DND-41 (cell line): ENCODE results near the gene BABAM1.

ENCODE experiments used
- ATAC-seq: fragments of 200-7000 bp; cut with Tn5 transposase; 3 replicates; pipeline ENCODE4 v1.9.1; 2021; ENCODE audit warnings: low read depth; ENCODE audit not compliant: insufficient read depth
- DNase-seq: peaks from one replicate; pipeline ENCODE4 v3.0.0-alpha.2; 2020
- H2AFZ ChIP-seq: 2 replicates; pipeline ENCODE4 v1.6.0; 2012; ENCODE audit warnings: low read depth, low read length
- H3K27ac ChIP-seq: 2 replicates; pipeline ENCODE4 v1.5.1; 2012; ENCODE audit warnings: low read length, inconsistent platforms
- H3K27me3 ChIP-seq: fragments of 200-600 bp; sonication (generic); 2 replicates; pipeline ENCODE4 v1.6.0; 2012; ENCODE audit warnings: low read length, mild to moderate bottlenecking, inconsistent platforms; ENCODE audit not compliant: insufficient read depth, poor library complexity
- H3K36me3 ChIP-seq: 2 replicates; pipeline ENCODE4 v1.5.1; 2012; ENCODE audit warnings: low read length, inconsistent platforms; ENCODE audit not compliant: insufficient read depth
- H3K4me1 ChIP-seq: 2 replicates; pipeline ENCODE4 v1.5.1; 2012; ENCODE audit warnings: mild to moderate bottlenecking, low read length; ENCODE audit not compliant: insufficient read depth
- H3K4me2 ChIP-seq: 2 replicates; pipeline ENCODE4 v1.6.0; 2012; ENCODE audit warnings: mild to moderate bottlenecking, moderate library complexity, low read length, inconsistent platforms; ENCODE audit not compliant: insufficient read depth
- H3K4me3 ChIP-seq, 2 experiments: fragments of 200-600 bp in 1 of 2; shearing (Covaris generic) in 1 of 2; 2 replicates each; pipeline ENCODE4 v1.5.1; 2012 to 2016; ENCODE audit warnings: inconsistent platforms in 2 of 2, low read length in 2 of 2, mild to moderate bottlenecking in 2 of 2, low read depth in 1 of 2, moderate library complexity in 1 of 2
- H3K79me2 ChIP-seq: 2 replicates; pipeline ENCODE4 v1.6.0; 2012; ENCODE audit warnings: low read length, inconsistent platforms; ENCODE audit not compliant: insufficient read depth
- H3K9ac ChIP-seq: 2 replicates; pipeline ENCODE4 v1.6.0; 2012; ENCODE audit warnings: low read depth, mild to moderate bottlenecking, inconsistent platforms, low read length, moderate library complexity
- H3K9me3 ChIP-seq: 2 replicates; pipeline ENCODE4 v1.5.1; 2012; ENCODE audit warnings: low read length, moderate library complexity, mild to moderate bottlenecking, inconsistent platforms; ENCODE audit not compliant: insufficient read depth, severe bottlenecking
- H4K20me1 ChIP-seq: 2 replicates; pipeline ENCODE4 v1.6.0; 2012; ENCODE audit warnings: low read length; ENCODE audit not compliant: insufficient read depth
- CTCF ChIP-seq: IDR thresholded peaks from 2 replicates; pipeline ENCODE4 v1.5.1; 2012; ENCODE audit warnings: borderline replicate concordance, low read length, moderate library complexity, mild to moderate bottlenecking; ENCODE audit not compliant: poor library complexity, severe bottlenecking; ENCODE audit errors: extremely low read depth
- EZH2 ChIP-seq: IDR thresholded peaks from 3 replicates; pipeline ENCODE4 v1.6.1; 2012; ENCODE audit warnings: borderline replicate concordance, low read depth, mild to moderate bottlenecking, moderate library complexity, low read length, inconsistent platforms; ENCODE audit not compliant: severe bottlenecking

BABAM1 gene

GRCh38 chr19:17235971-17236777, 31.1 kb upstream of the BABAM1 start:
- no peaks in the 10 kb centered on the region for H3K27me3 ChIP-seq
- peak overlapping the region; percentile 77 to 90 for H3K4me3 ChIP-seq
- peaks cover 35% of the 10 kb centered on the region for H3K79me2 ChIP-seq
- H3K4me1 ChIP-seq: peaks cover 27% of the 10 kb centered on the region
- DNase-seq (peak; percentile 68), ATAC-seq (peak; percentile 63)
- peak overlapping the region; percentile 100 for H3K4me2 ChIP-seq
- peaks cover 32% of the 10 kb centered on the region for H4K20me1 ChIP-seq
- H2AFZ ChIP-seq: peak overlapping the region; percentile 77
- peak overlapping the region; percentile 79 for H3K27ac ChIP-seq
- H3K9me3 ChIP-seq: no peaks in the 10 kb centered on the region
- TF ChIP-seq EZH2 (no peak), CTCF (no peak)
- H3K9ac ChIP-seq: peak overlapping the region; percentile 80
- H3K36me3 ChIP-seq: peaks cover 36% of the 10 kb centered on the region

DNA sequence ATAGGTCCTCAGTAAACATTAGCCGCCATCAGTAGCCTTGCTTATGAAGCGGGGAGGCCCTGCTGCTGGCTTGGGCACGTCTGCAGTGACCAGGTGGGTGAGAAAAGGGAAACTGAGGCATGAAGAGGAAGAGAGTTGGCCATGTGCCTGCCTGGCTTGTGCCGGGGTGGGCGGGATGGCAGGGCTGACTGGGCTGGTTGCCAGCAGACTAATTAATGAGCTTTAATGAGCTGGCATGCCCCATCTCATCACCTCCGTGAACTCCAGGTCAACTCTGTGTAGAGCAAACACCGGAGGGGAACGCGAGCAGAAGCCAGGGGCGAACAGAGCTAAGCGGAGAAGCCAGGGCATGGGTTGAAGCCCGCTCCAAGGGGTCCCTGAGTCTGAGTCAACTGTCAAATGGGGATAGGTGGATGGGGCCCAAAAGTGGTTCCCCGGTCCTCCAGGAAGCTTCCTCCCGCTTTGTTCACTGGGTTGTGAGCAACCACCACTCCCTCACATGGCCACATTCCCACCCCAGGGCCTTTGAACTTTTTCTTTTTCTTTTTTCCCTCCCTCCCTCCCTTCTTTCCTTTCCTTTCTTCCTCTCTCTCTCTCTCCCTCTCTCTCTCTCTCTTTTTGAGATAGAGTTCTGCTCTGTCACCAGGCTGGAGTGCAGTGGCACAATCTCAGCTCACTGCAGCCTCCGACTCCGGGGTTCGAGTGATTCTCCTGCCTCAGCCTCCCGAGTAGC, 30.3 kb upstream of the BABAM1 start:
- Histone ChIP-seq H3K27me3 (no peaks in the 10 kb centered on the region), H3K79me2 (peaks cover 33% of the 10 kb centered on the region), H3K27ac (peak overlapping the region; percentile 79), H3K36me3 (peaks cover 29% of the 10 kb centered on the region), H4K20me1 (peaks cover 28% of the 10 kb centered on the region), H3K9me3 (no peaks in the 10 kb centered on the region), H3K4me3 (peak overlapping the region in 1 of 2 experiments; percentile 51; a peak in 1 of 4 replicates), H2AFZ (no peak overlapping the region), H3K4me1 (peaks cover 27% of the 10 kb centered on the region), H3K4me2 (peak overlapping the region; percentile 100), H3K9ac (peak overlapping the region; percentile 51; the same call in 1 of the 2 replicates)
- no peak for DNase-seq
- ATAC-seq: no peak
- no peak for TF ChIP-seq EZH2
- TF ChIP-seq CTCF: no peak

- Histone ChIP-seq H3K27ac (no peak overlapping the region), H4K20me1 (peaks cover 25% of the 10 kb centered on the region)
Observed at GRCh38 chr19:17237747-17238706, 29.2 kb upstream of the BABAM1 start.

More at GRCh38 chr19:17237747-17238706, 29.2 kb upstream of the BABAM1 start:
- H3K27me3 ChIP-seq: no peaks in the 10 kb centered on the region
- H3K9ac ChIP-seq: no peak overlapping the region
- DNase-seq (no peak), ATAC-seq (no peak)
- H3K4me1 ChIP-seq: peaks cover 31% of the 10 kb centered on the region
- no peaks in the 10 kb centered on the region for H3K9me3 ChIP-seq
- H3K4me3 ChIP-seq: no peak overlapping the region
- H3K36me3 ChIP-seq: peaks cover 20% of the 10 kb centered on the region
- peaks cover 34% of the 10 kb centered on the region for H3K79me2 ChIP-seq
- no peak overlapping the region for H2AFZ ChIP-seq
- TF ChIP-seq CTCF (no peak), EZH2 (no peak)
- no peak overlapping the region for H3K4me2 ChIP-seq
